HEK293 (cell line): ENCODE measurements around the gene SHLD2.

Experiments
- CTCF ChIA-PET: fragments of 350-600 bp; formaldehyde crosslinking; extraction: SDS; loops from one replicate; lab custom pipeline; 2021; ENCODE audit warnings: antibody characterized with exemption; lab: Yijun Ruan, JAX
- POLR2A ChIA-PET: fragments of 300-600 bp; formaldehyde crosslinking; extraction: SDS; loops from one replicate; lab custom pipeline; 2020; ENCODE audit warnings: antibody characterized with exemption, inconsistent platforms; lab: Yijun Ruan, JAX
- H3K27ac ChIP-seq: fragments of 200-500 bp; sonication (Bioruptor generic); 2 replicates; pipeline ENCODE4 v1.5.1; 2014; ENCODE audit warnings: low read depth, low read length, control low read depth, inconsistent platforms; ENCODE audit errors: extremely low read depth
- H3K36me3 ChIP-seq, 2 experiments: fragments of 200-500 bp in 1 of 2; sonication (Bioruptor generic) in 1 of 2; 1 replicate in 1 of 2; 2 replicates in 1 of 2; pipeline ENCODE4 v1.5.1; 2014 to 2017; ENCODE audit warnings: inconsistent platforms in 2 of 2, low read length in 2 of 2; ENCODE audit not compliant: control insufficient read depth in 2 of 2, insufficient read depth in 1 of 2
- H3K4me1 ChIP-seq: fragments of 200-500 bp; sonication (Bioruptor generic); 2 replicates; pipeline ENCODE4 v1.5.1; 2014; ENCODE audit warnings: mild to moderate bottlenecking, low read length, inconsistent platforms; ENCODE audit not compliant: control insufficient read depth, insufficient read depth
- H3K4me3 ChIP-seq: 2 replicates; pipeline ENCODE4 v1.5.1; 2011; ENCODE audit warnings: low read depth, mild to moderate bottlenecking, control low read depth, low read length, moderate library complexity
- H3K9me3 ChIP-seq: fragments of 200-500 bp; sonication (Bioruptor generic); 2 replicates; pipeline ENCODE4 v1.5.1; 2014; ENCODE audit warnings: low read depth, low read length, inconsistent platforms; ENCODE audit not compliant: control insufficient read depth, insufficient read depth
- EGR2 ChIP-seq: fragments of 450-650 bp; formaldehyde crosslinking; IDR thresholded peaks from 2 replicates; pipeline ENCODE4 v1.5.1; 2016; ENCODE audit warnings: low read depth, missing biosample characterization, missing genetic modification characterization
- GLI4 ChIP-seq: fragments of 450-650 bp; formaldehyde crosslinking; IDR thresholded peaks from 2 replicates; pipeline ENCODE4 v1.5.1; 2016; ENCODE audit warnings: missing biosample characterization, missing genetic modification characterization
- PATZ1 ChIP-seq: fragments of 450-650 bp; formaldehyde crosslinking; IDR thresholded peaks from 2 replicates; pipeline ENCODE4 v1.5.1; 2016; ENCODE audit warnings: missing biosample characterization, missing genetic modification characterization
- SCRT1 ChIP-seq: fragments of 450-650 bp; formaldehyde crosslinking; IDR thresholded peaks from 2 replicates; pipeline ENCODE4 v1.5.1; 2016; ENCODE audit warnings: missing biosample characterization, missing genetic modification characterization, borderline replicate concordance
- WT1 ChIP-seq: fragments of 450-650 bp; formaldehyde crosslinking; IDR thresholded peaks from 2 replicates; pipeline ENCODE4 v1.5.1; 2016; ENCODE audit warnings: missing biosample characterization, missing genetic modification characterization
- ZBTB10 ChIP-seq: fragments of 450-650 bp; formaldehyde crosslinking; IDR thresholded peaks from 2 replicates; pipeline ENCODE4 v1.5.1; 2016; ENCODE audit warnings: missing biosample characterization, missing genetic modification characterization
- ZFP37 ChIP-seq: fragments of 450-650 bp; formaldehyde crosslinking; IDR thresholded peaks from 2 replicates; pipeline ENCODE4 v1.5.1; 2016; ENCODE audit warnings: missing biosample characterization, missing genetic modification characterization
- ZFP41 ChIP-seq: fragments of 450-650 bp; formaldehyde crosslinking; IDR thresholded peaks from 2 replicates; pipeline ENCODE4 v1.5.1; 2016; ENCODE audit warnings: missing biosample characterization, missing genetic modification characterization, borderline replicate concordance
- ZNF133 ChIP-seq: fragments of 450-650 bp; formaldehyde crosslinking; IDR thresholded peaks from 2 replicates; pipeline ENCODE4 v1.5.1; 2016; ENCODE audit warnings: missing biosample characterization, missing genetic modification characterization
- ZNF184 ChIP-seq: fragments of 450-650 bp; IDR thresholded peaks from 2 replicates; pipeline ENCODE4 v1.5.1; 2018; ENCODE audit warnings: missing biosample characterization, mild to moderate bottlenecking, missing genetic modification characterization
- ZNF19 ChIP-seq: fragments of 450-650 bp; formaldehyde crosslinking; IDR thresholded peaks from 2 replicates; pipeline ENCODE4; 2016; ENCODE audit warnings: missing biosample characterization, missing genetic modification characterization, low read depth
- ZNF214 ChIP-seq: fragments of 450-650 bp; formaldehyde crosslinking; IDR thresholded peaks from 2 replicates; pipeline ENCODE4 v1.5.1; 2017; ENCODE audit warnings: missing biosample characterization, mild to moderate bottlenecking, missing genetic modification characterization, borderline replicate concordance
- ZNF292 ChIP-seq: fragments of 450-650 bp; formaldehyde crosslinking; IDR thresholded peaks from 2 replicates; pipeline ENCODE4 v1.5.1; 2016; ENCODE audit warnings: low read depth, missing biosample characterization, missing genetic modification characterization, borderline replicate concordance
- ZNF302 ChIP-seq: fragments of 450-650 bp; formaldehyde crosslinking; IDR thresholded peaks from 2 replicates; pipeline ENCODE4 v1.5.1; 2016; ENCODE audit warnings: missing biosample characterization, missing genetic modification characterization, low read depth
- ZNF473 ChIP-seq: fragments of 450-650 bp; formaldehyde crosslinking; IDR thresholded peaks from 2 replicates; pipeline ENCODE4 v1.5.1; 2017; ENCODE audit warnings: missing biosample characterization, missing genetic modification characterization
- ZNF596 ChIP-seq: fragments of 450-650 bp; IDR thresholded peaks from 2 replicates; pipeline ENCODE4 v1.5.0; 2018; ENCODE audit warnings: missing biosample characterization, mild to moderate bottlenecking, missing genetic modification characterization, moderate library complexity
- ZNF626 ChIP-seq: fragments of 450-650 bp; sonication (Bioruptor Pico); formaldehyde crosslinking; IDR thresholded peaks from 2 replicates; pipeline ENCODE4 v1.5.1; 2018; ENCODE audit warnings: missing biosample characterization, missing genetic modification characterization, inconsistent platforms
- ZNF791 ChIP-seq: fragments of 450-650 bp; formaldehyde crosslinking; IDR thresholded peaks from 2 replicates; pipeline ENCODE4 v1.5.1; 2016; ENCODE audit warnings: missing biosample characterization, missing genetic modification characterization
- ZNF837 ChIP-seq: fragments of 450-650 bp; formaldehyde crosslinking; IDR thresholded peaks from 2 replicates; pipeline ENCODE4 v1.5.1; 2016; ENCODE audit warnings: missing biosample characterization, missing genetic modification characterization
- ZXDB ChIP-seq: fragments of 450-650 bp; formaldehyde crosslinking; IDR thresholded peaks from 2 replicates; pipeline ENCODE4 v1.5.1; 2016; ENCODE audit warnings: missing biosample characterization, missing genetic modification characterization
- TF ChIP-seq, protein P1 (sequence below): fragments of 450-650 bp; formaldehyde crosslinking; IDR thresholded peaks from 2 replicates; pipeline ENCODE4 v1.5.1; 2016; ENCODE audit warnings: missing biosample characterization, missing genetic modification characterization
- TF ChIP-seq, protein P2 (sequence below): fragments of 450-650 bp; formaldehyde crosslinking; IDR thresholded peaks from 2 replicates; pipeline ENCODE4 v1.5.0; 2017; ENCODE audit warnings: missing biosample characterization, missing genetic modification characterization, borderline replicate concordance
- TF ChIP-seq, protein P3 (sequence below): fragments of 450-650 bp; formaldehyde crosslinking; IDR thresholded peaks from 2 replicates; pipeline ENCODE4 v1.5.1; 2016; ENCODE audit warnings: missing biosample characterization, missing genetic modification characterization

Gene SHLD2

DNA sequence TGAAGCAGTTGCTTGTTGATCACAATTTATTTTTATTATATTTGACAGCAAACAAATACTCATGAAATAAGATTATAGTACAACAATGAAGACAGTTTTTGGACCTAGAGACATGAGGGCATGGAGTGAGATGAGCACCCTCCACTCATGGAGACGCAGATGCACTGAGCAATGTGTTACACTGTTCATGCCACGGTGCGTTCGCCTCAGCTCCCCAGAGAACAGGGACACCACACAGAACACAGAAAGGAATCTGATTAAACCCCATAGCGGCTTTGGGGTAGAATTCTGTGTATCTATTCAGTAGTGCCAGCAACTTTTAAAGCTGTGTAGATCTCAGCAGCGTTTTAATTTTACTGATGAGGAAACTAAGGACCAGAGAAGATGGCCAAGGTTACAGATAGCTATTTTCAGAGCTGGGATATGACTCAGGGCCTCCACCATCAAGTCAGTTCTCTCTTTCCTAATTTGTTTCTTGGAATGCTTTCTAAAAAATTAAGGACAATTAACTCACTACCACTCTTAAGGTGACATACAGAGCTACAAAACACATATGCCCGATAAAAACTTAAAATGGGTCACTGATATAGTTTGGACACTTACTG, 41.3 kb upstream of the SHLD2 start (continued):
- no peak for TF ChIP-seq ZBTB10
- TF ChIP-seq ZFP41 (tag by site-specific recombination), result no peak
- TF ChIP-seq ZNF292, result no peak
- TF ChIP-seq ZNF184 (tag by site-specific recombination), result no peak
- TF ChIP-seq, protein P1, sequence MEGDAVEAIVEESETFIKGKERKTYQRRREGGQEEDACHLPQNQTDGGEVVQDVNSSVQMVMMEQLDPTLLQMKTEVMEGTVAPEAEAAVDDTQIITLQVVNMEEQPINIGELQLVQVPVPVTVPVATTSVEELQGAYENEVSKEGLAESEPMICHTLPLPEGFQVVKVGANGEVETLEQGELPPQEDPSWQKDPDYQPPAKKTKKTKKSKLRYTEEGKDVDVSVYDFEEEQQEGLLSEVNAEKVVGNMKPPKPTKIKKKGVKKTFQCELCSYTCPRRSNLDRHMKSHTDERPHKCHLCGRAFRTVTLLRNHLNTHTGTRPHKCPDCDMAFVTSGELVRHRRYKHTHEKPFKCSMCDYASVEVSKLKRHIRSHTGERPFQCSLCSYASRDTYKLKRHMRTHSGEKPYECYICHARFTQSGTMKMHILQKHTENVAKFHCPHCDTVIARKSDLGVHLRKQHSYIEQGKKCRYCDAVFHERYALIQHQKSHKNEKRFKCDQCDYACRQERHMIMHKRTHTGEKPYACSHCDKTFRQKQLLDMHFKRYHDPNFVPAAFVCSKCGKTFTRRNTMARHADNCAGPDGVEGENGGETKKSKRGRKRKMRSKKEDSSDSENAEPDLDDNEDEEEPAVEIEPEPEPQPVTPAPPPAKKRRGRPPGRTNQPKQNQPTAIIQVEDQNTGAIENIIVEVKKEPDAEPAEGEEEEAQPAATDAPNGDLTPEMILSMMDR (tag by site-specific recombination), result no peak
- TF ChIP-seq ZNF596 (tag by site-specific recombination), result no peak
- TF ChIP-seq ZNF214, result no peak
- TF ChIP-seq ZFP37, result no peak

GRCh38 chr10:87054373-87055295, 40.4 kb upstream of the SHLD2 start:
- H3K27ac ChIP-seq, result no peak overlapping the region

DNA sequence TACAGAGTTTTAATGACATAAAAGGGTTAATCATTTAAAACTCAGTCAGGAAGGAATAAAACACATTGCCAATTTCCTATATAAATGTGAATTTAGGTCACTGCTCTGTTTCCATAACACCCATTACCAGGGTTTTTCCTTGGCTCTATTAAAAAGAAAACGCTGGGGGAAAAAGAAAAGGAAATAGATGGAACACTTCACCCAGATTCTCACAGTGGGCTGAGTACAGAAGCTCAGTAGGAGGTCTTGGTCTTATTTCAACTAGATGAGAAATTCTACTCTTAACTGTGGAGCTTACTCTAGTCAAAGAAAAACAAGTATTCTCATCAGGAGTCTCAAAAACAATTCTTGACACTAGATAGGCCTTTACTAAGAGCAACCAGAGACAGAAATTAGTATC, 36.8 kb upstream of the SHLD2 start:
- peaks cover 44 to 88% of the 10 kb centered on the region in 2 experiments for H3K36me3 ChIP-seq
- POLR2A ChIA-PET, result no interaction called here

More at GRCh38 chr10:87054373-87055295, 40.4 kb upstream of the SHLD2 start:
- Histone ChIP-seq H3K36me3 (peaks cover 31 to 78% of the 10 kb centered on the region in 2 experiments), H3K4me1 (no peaks in the 10 kb centered on the region), H3K9me3 (no peaks in the 10 kb centered on the region), H3K4me3 (no peak overlapping the region)
- ChIA-PET CTCF (interaction anchor here (0.6 to 0.8 kb wide), 3 partner anchors 15 to 116 kb away, joined by 3 read pairs; no protein-coding TSS in a partner anchor), POLR2A (no interaction called here)
- TF ChIP-seq ZNF133 (tag by site-specific recombination) (no peak), ZXDB (tag by site-specific recombination) (no peak), ZNF302 (no peak)

DNA sequence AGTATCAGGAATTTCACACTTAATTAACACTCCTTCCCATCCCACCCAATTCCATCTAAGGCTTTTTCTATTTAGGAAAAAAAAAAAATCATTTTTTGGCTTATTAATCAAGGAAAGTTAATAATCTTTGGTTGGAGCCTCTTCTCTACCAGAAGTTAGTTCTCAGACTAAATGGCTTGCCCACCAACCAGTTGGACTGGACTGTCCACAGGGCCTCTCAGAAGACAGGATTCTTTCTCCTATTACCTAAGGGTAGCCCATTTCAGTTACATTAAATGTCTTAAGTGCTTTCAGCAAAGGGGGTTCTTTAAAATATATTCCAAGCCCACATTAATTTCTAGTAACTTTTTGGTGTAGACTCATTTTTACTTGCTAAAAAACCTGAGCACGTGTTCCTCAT, 35.6 kb upstream of the SHLD2 start:
- no peak overlapping the region for H3K4me3 ChIP-seq
- CTCF ChIA-PET, result no interaction called here
- H3K27ac ChIP-seq, result no peak overlapping the region
- POLR2A ChIA-PET, result no interaction called here
- no peaks in the 10 kb centered on the region for H3K9me3 ChIP-seq
- peaks cover 53 to 81% of the 10 kb centered on the region in 2 experiments for H3K36me3 ChIP-seq
- H3K4me1 ChIP-seq, result no peaks in the 10 kb centered on the region
- TF ChIP-seq ZNF837 (tag by site-specific recombination) (no peak), SCRT1 (tag by site-specific recombination) (no peak), ZNF626 (tag by site-specific recombination) (no peak), EGR2 (no peak), PATZ1 (tag by site-specific recombination) (no peak)
- TF ChIP-seq, protein P2, sequence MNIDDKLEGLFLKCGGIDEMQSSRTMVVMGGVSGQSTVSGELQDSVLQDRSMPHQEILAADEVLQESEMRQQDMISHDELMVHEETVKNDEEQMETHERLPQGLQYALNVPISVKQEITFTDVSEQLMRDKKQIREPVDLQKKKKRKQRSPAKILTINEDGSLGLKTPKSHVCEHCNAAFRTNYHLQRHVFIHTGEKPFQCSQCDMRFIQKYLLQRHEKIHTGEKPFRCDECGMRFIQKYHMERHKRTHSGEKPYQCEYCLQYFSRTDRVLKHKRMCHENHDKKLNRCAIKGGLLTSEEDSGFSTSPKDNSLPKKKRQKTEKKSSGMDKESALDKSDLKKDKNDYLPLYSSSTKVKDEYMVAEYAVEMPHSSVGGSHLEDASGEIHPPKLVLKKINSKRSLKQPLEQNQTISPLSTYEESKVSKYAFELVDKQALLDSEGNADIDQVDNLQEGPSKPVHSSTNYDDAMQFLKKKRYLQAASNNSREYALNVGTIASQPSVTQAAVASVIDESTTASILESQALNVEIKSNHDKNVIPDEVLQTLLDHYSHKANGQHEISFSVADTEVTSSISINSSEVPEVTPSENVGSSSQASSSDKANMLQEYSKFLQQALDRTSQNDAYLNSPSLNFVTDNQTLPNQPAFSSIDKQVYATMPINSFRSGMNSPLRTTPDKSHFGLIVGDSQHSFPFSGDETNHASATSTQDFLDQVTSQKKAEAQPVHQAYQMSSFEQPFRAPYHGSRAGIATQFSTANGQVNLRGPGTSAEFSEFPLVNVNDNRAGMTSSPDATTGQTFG (tag by site-specific recombination), result no peak

More for the DNA sequence above, 36.8 kb upstream of the SHLD2 start:
- no peaks in the 10 kb centered on the region for H3K4me1 ChIP-seq
- H3K27ac ChIP-seq, result no peak overlapping the region
- no peak overlapping the region for H3K4me3 ChIP-seq
- CTCF ChIA-PET, result no interaction called here
- H3K9me3 ChIP-seq, result no peaks in the 10 kb centered on the region
- TF ChIP-seq, protein P3, sequence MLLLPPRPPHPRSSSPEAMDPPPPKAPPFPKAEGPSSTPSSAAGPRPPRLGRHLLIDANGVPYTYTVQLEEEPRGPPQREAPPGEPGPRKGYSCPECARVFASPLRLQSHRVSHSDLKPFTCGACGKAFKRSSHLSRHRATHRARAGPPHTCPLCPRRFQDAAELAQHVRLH (tag by site-specific recombination), result no peak
- no peak for TF ChIP-seq ZNF791 (tag by site-specific recombination)
- no peak for TF ChIP-seq WT1 (tag by site-specific recombination)
- TF ChIP-seq GLI4 (tag by site-specific recombination), result no peak
- TF ChIP-seq ZNF473, result no peak
- no peak for TF ChIP-seq ZNF19 (tag by site-specific recombination)
